ENCODE measurements around the gene RTL1. TPM values are rescaled to one million over a fixed set of nuclear protein-coding genes. Genes with fewer than 3 reads are reported as not detected.
A peak's percentile ranks its signal among the peaks of the same experiment; 100 is the strongest.

Gene RTL1
- total RNA-seq, 1 donor from 2014 or later, result not detected

- Histone ChIP-seq H3K4me3 (no peak overlapping the region), H3K4me1 (no peaks in the 10 kb centered on the region), H3K27ac (no peak overlapping the region), H3K36me3 (no peaks in the 10 kb centered on the region), H3K27me3 (ENCODE audit: low read depth) (peaks cover 7% of the 10 kb centered on the region), H3K9me3 (no peaks in the 10 kb centered on the region)
- ATAC-seq, result no peak
- intact Hi-C loops (cut with DNase I), result no loop called here
- DNase-seq, result peak; percentile 8
- TF ChIP-seq CTCF (IDR thresholded peaks at IDR 0.05), result no peak
These were observed 49.1 kb downstream of the RTL1 start for GRCh38 chr14:100854435-100854834.

- DNase-seq (peak; percentile 25), ATAC-seq (no peak)
- TF ChIP-seq CTCF (IDR thresholded peaks at IDR 0.05), result no peak
- intact Hi-C loops (cut with DNase I), result no loop called here
- H3K4me1 ChIP-seq, result peaks cover 4% of the 10 kb centered on the region
- H3K9me3 ChIP-seq, result no peaks in the 10 kb centered on the region
- no peaks in the 10 kb centered on the region for H3K36me3 ChIP-seq
- no peak overlapping the region for H3K27ac ChIP-seq
- H3K27me3 ChIP-seq (ENCODE audit: low read depth), result no peaks in the 10 kb centered on the region
- no peak overlapping the region for H3K4me3 ChIP-seq
These were observed 51.4 kb downstream of the RTL1 start for GRCh38 chr14:100851946-100852620.

- no peaks in the 10 kb centered on the region for H3K27me3 ChIP-seq (ENCODE audit: low read depth)
- H3K27ac ChIP-seq, result no peak overlapping the region
- intact Hi-C loops (cut with DNase I), result no loop called here
- no peak for DNase-seq
- no peaks in the 10 kb centered on the region for H3K36me3 ChIP-seq
- no peak overlapping the region for H3K4me3 ChIP-seq
- H3K4me1 ChIP-seq, result peaks cover 4% of the 10 kb centered on the region
- no peaks in the 10 kb centered on the region for H3K9me3 ChIP-seq
- no peak for ATAC-seq
- TF ChIP-seq CTCF (IDR thresholded peaks at IDR 0.05), result no peak
These were observed 52.0 kb downstream of the RTL1 start for GRCh38 chr14:100851586-100851916.

GRCh38 chr14:100850841-100851585 lies 52.5 kb downstream of the RTL1 start:
- H3K27ac ChIP-seq, result no peak overlapping the region
- ATAC-seq, result peak; percentile 91 to 92
- no peaks in the 10 kb centered on the region for H3K36me3 ChIP-seq
- TF ChIP-seq CTCF (IDR thresholded peaks at IDR 0.05), result peak; percentile 91
- H3K9me3 ChIP-seq, result no peaks in the 10 kb centered on the region
- no peaks in the 10 kb centered on the region for H3K27me3 ChIP-seq (ENCODE audit: low read depth)
- peak; percentile 84 for DNase-seq
- intact Hi-C loops (cut with DNase I), result no loop called here
- no peak overlapping the region for H3K4me3 ChIP-seq
- peaks cover 4% of the 10 kb centered on the region for H3K4me1 ChIP-seq

GRCh38 chr14:100849115-100849781 lies 54.3 kb downstream of the RTL1 start:
- Histone ChIP-seq H3K9me3 (no peaks in the 10 kb centered on the region), H3K27ac (no peak overlapping the region), H3K36me3 (no peaks in the 10 kb centered on the region), H3K27me3 (ENCODE audit: low read depth) (no peaks in the 10 kb centered on the region), H3K4me1 (peaks cover 4% of the 10 kb centered on the region), H3K4me3 (no peak overlapping the region)
- intact Hi-C loops (cut with DNase I), result no loop called here
- ATAC-seq (no peak), DNase-seq (no peak)
- TF ChIP-seq CTCF (IDR thresholded peaks at IDR 0.05), result no peak

Measured in lower lobe of right lung (tissue), 2 donors.